ENCODE data around the gene SLC6A9. TPM values are rescaled to one million over a fixed set of nuclear protein-coding genes. Genes with fewer than 3 reads are reported as not detected.

SLC6A9 gene
- total RNA-seq, 2 experiments from 2014 or later, result 0.17 TPM; not detected in 1

GRCh38 chr1:43976890-43977289, 54.4 kb downstream of the SLC6A9 start:
- ChIA-PET CTCF (no interaction called here), POLR2A (no interaction called here)
- ATAC-seq (ENCODE audit: poor library complexity), result no peak
- no peak for DNase-seq
- Mint-ChIP-seq H3K27ac (no peak overlapping the region), H3K9me3 (no peaks in the 10 kb centered on the region), H3K4me1 (ENCODE audit: low read depth) (peaks cover 57% of the 10 kb centered on the region), H3K4me3 (peak overlapping the region; percentile 96), H3K36me3 (ENCODE audit: low read depth) (peaks cover 50% of the 10 kb centered on the region), H3K27me3 (peaks cover 13% of the 10 kb centered on the region)
- peaks cover 32% of the 10 kb centered on the region for H3K36me3 ChIP-seq (ENCODE audit: insufficient read depth, low read length)
- peaks cover 54% of the 10 kb centered on the region for H3K4me1 ChIP-seq (ENCODE audit: insufficient read depth, low read length)
- H3K4me3 ChIP-seq (ENCODE audit: low read length), result no peak overlapping the region
- no peak for TF ChIP-seq CTCF (IDR thresholded peaks at IDR 0.05)
- H3K27ac ChIP-seq (ENCODE audit: low read depth in 1 of 2, low read length in 2 of 2), result no peak overlapping the region
- H3K9me3 ChIP-seq (ENCODE audit: control insufficient read depth in 1 of 2, insufficient read depth in 1 of 2, low read length in 2 of 2), result no peaks in the 10 kb centered on the region
- intact Hi-C loops (cut with DNase I, micrococcal nuclease), result loop anchor here in 1 of 2 experiments (5.0 to 10.0 kb wide), 5 partner anchors 378 to 1210 kb away; partner anchors contain the start of genes C1orf50, CDC20, CFAP57 and EBNA1BP2
- H3K27me3 ChIP-seq (ENCODE audit: control insufficient read depth in 1 of 2, insufficient read depth in 2 of 2, low read length in 2 of 2), result peaks cover 5 to 7% of the 10 kb centered on the region in 2 experiments

GRCh38 chr1:43976045-43976444, 55.2 kb downstream of the SLC6A9 start:
- intact Hi-C loops (cut with DNase I, micrococcal nuclease), result loop anchor here in 1 of 2 experiments (5.0 to 10.0 kb wide), 5 partner anchors 379 to 1209 kb away; partner anchors contain the start of genes C1orf50, CDC20, CFAP57 and EBNA1BP2
- no peak for TF ChIP-seq CTCF (IDR thresholded peaks at IDR 0.05)
- Histone ChIP-seq H3K27ac (ENCODE audit: low read depth in 1 of 2, low read length in 2 of 2) (no peak overlapping the region), H3K4me1 (ENCODE audit: insufficient read depth, low read length) (peaks cover 59% of the 10 kb centered on the region), H3K4me3 (ENCODE audit: low read length) (peak overlapping the region; percentile 99), H3K27me3 (ENCODE audit: control insufficient read depth in 1 of 2, insufficient read depth in 2 of 2, low read length in 2 of 2) (peaks cover 5 to 7% of the 10 kb centered on the region in 2 experiments), H3K9me3 (ENCODE audit: control insufficient read depth in 1 of 2, insufficient read depth in 1 of 2, low read length in 2 of 2) (no peaks in the 10 kb centered on the region), H3K36me3 (ENCODE audit: insufficient read depth, low read length) (peaks cover 40% of the 10 kb centered on the region)
- H3K4me3 Mint-ChIP-seq, result peak overlapping the region; percentile 96
- peaks cover 13% of the 10 kb centered on the region for H3K27me3 Mint-ChIP-seq
- ChIA-PET POLR2A (interaction anchor here (0.8 to 2.6 kb wide), 6 partner anchors 11 to 269 kb away, joined by 3 to 10 read pairs (median 4); partner anchors contain the start of genes IPO13 and ST3GAL3), CTCF (interaction anchor here (0.8 to 2.8 kb wide), 6 partner anchors 15 to 60 kb away, joined by 4 to 13 read pairs (median 8); partner anchors contain the start of genes ARTN, CCDC24 and IPO13)
- H3K36me3 Mint-ChIP-seq (ENCODE audit: low read depth), result peaks cover 50% of the 10 kb centered on the region
- ATAC-seq (ENCODE audit: poor library complexity), result no peak
- DNase-seq, result no peak
- peak overlapping the region; percentile 92 for H3K27ac Mint-ChIP-seq
- no peaks in the 10 kb centered on the region for H3K9me3 Mint-ChIP-seq
- H3K4me1 Mint-ChIP-seq (ENCODE audit: low read depth), result peaks cover 58% of the 10 kb centered on the region

GRCh38 chr1:43975249-43975961, 55.9 kb downstream of the SLC6A9 start:
- intact Hi-C loops (cut with DNase I, micrococcal nuclease), result loop anchor here in 1 of 2 experiments (1.0 to 10.0 kb wide), 7 partner anchors 16 to 1208 kb away; partner anchors contain the start of genes C1orf50, CCDC24, CDC20 and CFAP57
- DNase-seq (peak in 11 of 14 experiments; percentile 22 to 79 (median 42)), ATAC-seq (ENCODE audit: poor library complexity) (peak; percentile 18)
- Histone ChIP-seq H3K4me1 (ENCODE audit: insufficient read depth, low read length) (peaks cover 61% of the 10 kb centered on the region), H3K27me3 (ENCODE audit: control insufficient read depth in 1 of 2, insufficient read depth in 2 of 2, low read length in 2 of 2) (peaks cover 5 to 7% of the 10 kb centered on the region in 2 experiments), H3K9me3 (ENCODE audit: control insufficient read depth in 1 of 2, insufficient read depth in 1 of 2, low read length in 2 of 2) (no peaks in the 10 kb centered on the region), H3K27ac (ENCODE audit: low read depth in 1 of 2, low read length in 2 of 2) (peak overlapping the region; percentile 78 to 86), H3K4me3 (ENCODE audit: low read length) (peak overlapping the region; percentile 99), H3K36me3 (ENCODE audit: insufficient read depth, low read length) (peaks cover 40% of the 10 kb centered on the region)
- H3K27ac Mint-ChIP-seq, result peak overlapping the region; percentile 92
- TF ChIP-seq CTCF (IDR thresholded peaks at IDR 0.05), result no peak
- H3K4me3 Mint-ChIP-seq, result peak overlapping the region; percentile 96
- no peaks in the 10 kb centered on the region for H3K9me3 Mint-ChIP-seq
- ChIA-PET POLR2A (interaction anchor here (0.6 to 2.6 kb wide), 8 partner anchors 12 to 833 kb away, joined by 3 to 10 read pairs (median 4); partner anchors contain the start of genes BTBD19, IPO13 and ST3GAL3), CTCF (interaction anchor here (0.8 to 2.8 kb wide), 7 partner anchors 16 to 70 kb away, joined by 4 to 13 read pairs (median 6); partner anchors contain the start of genes ARTN, CCDC24 and IPO13)
- H3K4me1 Mint-ChIP-seq (ENCODE audit: low read depth), result peaks cover 65% of the 10 kb centered on the region
- peaks cover 50% of the 10 kb centered on the region for H3K36me3 Mint-ChIP-seq (ENCODE audit: low read depth)
- H3K27me3 Mint-ChIP-seq, result peaks cover 8% of the 10 kb centered on the region

Measured in CD4-positive, alpha-beta T cell (primary cell).